ENCODE measurements around the gene FBXO41. TPM values are rescaled to one million over a fixed set of nuclear protein-coding genes. Genes with fewer than 3 reads are reported as not detected.

The FBXO41 gene
- total RNA-seq, 1 donor from 2014 or later: 10.1 TPM

- TF ChIP-seq EZH2 (IDR thresholded peaks at IDR 0.05; ENCODE audit: insufficient read depth, low read length) (no peak), CTCF (IDR thresholded peaks at IDR 0.05; ENCODE audit: insufficient read depth, low read depth, low read length) (no peak)
- H3K27me3 Mint-ChIP-seq (ENCODE audit: low read depth, unreplicated experiment): peaks cover 51% of the 10 kb centered on the region
- no peak overlapping the region for H3K27ac Mint-ChIP-seq (ENCODE audit: unreplicated experiment)
- no peak overlapping the region for H3K4me2 ChIP-seq (ENCODE audit: low read length)
- H4K20me1 ChIP-seq (ENCODE audit: insufficient read depth, low read length): no peaks in the 10 kb centered on the region
- no peak overlapping the region for H3K4me3 Mint-ChIP-seq (ENCODE audit: unreplicated experiment)
- H3K9me3 ChIP-seq (ENCODE audit: insufficient read depth, low read depth, low read length): no peaks in the 10 kb centered on the region
- no peak for DNase-seq (ENCODE audit: low read depth)
- no peaks in the 10 kb centered on the region for H3K4me1 Mint-ChIP-seq (ENCODE audit: low read depth, unreplicated experiment)
- no peaks in the 10 kb centered on the region for H3K4me1 ChIP-seq (ENCODE audit: insufficient read depth, low read length)
- no peak overlapping the region for H3K4me3 ChIP-seq (ENCODE audit: insufficient read depth, low read depth, low read length)
- H3K27ac ChIP-seq (ENCODE audit: low read depth, low read length): no peak overlapping the region
- no peak overlapping the region for H2AFZ ChIP-seq (ENCODE audit: low read depth, low read length)
- H3K36me3 Mint-ChIP-seq (ENCODE audit: low read depth, unreplicated experiment): no peaks in the 10 kb centered on the region
- H3K79me2 ChIP-seq (ENCODE audit: insufficient read depth, low read length): no peaks in the 10 kb centered on the region
- H3K9ac ChIP-seq (ENCODE audit: low read length): no peak overlapping the region
- H3K36me3 ChIP-seq (ENCODE audit: insufficient read depth, low read length): no peaks in the 10 kb centered on the region
- no peak for FAIRE-seq
- H3K27me3 ChIP-seq (ENCODE audit: insufficient read depth, low read length): peaks cover 31% of the 10 kb centered on the region
- H3K9me3 Mint-ChIP-seq (ENCODE audit: unreplicated experiment): peaks cover 4% of the 10 kb centered on the region
These were observed 39.9 kb upstream of the FBXO41 start for GRCh38 chr2:73324126-73324725.

DNA sequence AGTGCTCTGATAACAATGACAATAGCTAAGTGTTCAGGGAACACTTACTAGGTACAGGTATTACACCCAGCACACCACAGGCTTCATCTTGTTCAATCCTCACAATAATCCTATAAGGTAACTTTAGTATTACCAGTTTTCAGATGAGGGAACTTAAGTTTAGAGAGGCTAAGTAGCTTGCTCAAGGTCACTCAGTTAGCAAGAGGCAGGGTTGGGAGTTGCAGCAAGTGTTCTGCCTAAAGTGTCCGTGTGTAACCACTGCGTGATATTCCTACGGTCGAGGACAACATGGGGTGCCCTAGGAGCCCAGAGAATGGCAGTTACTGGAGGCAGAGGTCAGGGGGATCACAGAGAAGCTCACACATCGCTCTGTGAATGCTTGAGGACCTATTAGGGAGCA is 39.3 kb upstream of the FBXO41 start:
- no peaks in the 10 kb centered on the region for H4K20me1 ChIP-seq (ENCODE audit: insufficient read depth, low read length)
- Mint-ChIP-seq H3K9me3 (ENCODE audit: unreplicated experiment) (peaks cover 2% of the 10 kb centered on the region), H3K27ac (ENCODE audit: unreplicated experiment) (no peak overlapping the region), H3K36me3 (ENCODE audit: low read depth, unreplicated experiment) (no peaks in the 10 kb centered on the region), H3K4me1 (ENCODE audit: low read depth, unreplicated experiment) (no peaks in the 10 kb centered on the region), H3K4me3 (ENCODE audit: unreplicated experiment) (no peak overlapping the region), H3K27me3 (ENCODE audit: low read depth, unreplicated experiment) (peaks cover 53% of the 10 kb centered on the region)
- no peak for FAIRE-seq
- H3K27me3 ChIP-seq (ENCODE audit: insufficient read depth, low read length): peaks cover 31% of the 10 kb centered on the region
- H3K9ac ChIP-seq (ENCODE audit: low read length): no peak overlapping the region
- H3K9me3 ChIP-seq (ENCODE audit: insufficient read depth, low read depth, low read length): no peaks in the 10 kb centered on the region
- H3K79me2 ChIP-seq (ENCODE audit: insufficient read depth, low read length): no peaks in the 10 kb centered on the region
- H3K36me3 ChIP-seq (ENCODE audit: insufficient read depth, low read length): no peaks in the 10 kb centered on the region
- H3K27ac ChIP-seq (ENCODE audit: low read depth, low read length): no peak overlapping the region
- no peak for TF ChIP-seq CTCF (IDR thresholded peaks at IDR 0.05; ENCODE audit: insufficient read depth, low read depth, low read length)
- no peak for TF ChIP-seq EZH2 (IDR thresholded peaks at IDR 0.05; ENCODE audit: insufficient read depth, low read length)
- no peaks in the 10 kb centered on the region for H3K4me1 ChIP-seq (ENCODE audit: insufficient read depth, low read length)
- no peak overlapping the region for H3K4me2 ChIP-seq (ENCODE audit: low read length)
- no peak for DNase-seq (ENCODE audit: low read depth)
- H2AFZ ChIP-seq (ENCODE audit: low read depth, low read length): no peak overlapping the region
- no peak overlapping the region for H3K4me3 ChIP-seq (ENCODE audit: insufficient read depth, low read depth, low read length)

GRCh38 chr2:73314441-73314840 is 30.2 kb upstream of the FBXO41 start:
- no peak overlapping the region for H3K9ac ChIP-seq (ENCODE audit: low read length)
- no peak overlapping the region for H2AFZ ChIP-seq (ENCODE audit: low read depth, low read length)
- H3K4me2 ChIP-seq (ENCODE audit: low read length): no peak overlapping the region
- H4K20me1 ChIP-seq (ENCODE audit: insufficient read depth, low read length): no peaks in the 10 kb centered on the region
- H3K79me2 ChIP-seq (ENCODE audit: insufficient read depth, low read length): no peaks in the 10 kb centered on the region
- no peak overlapping the region for H3K4me3 ChIP-seq (ENCODE audit: insufficient read depth, low read depth, low read length)
- Mint-ChIP-seq H3K36me3 (ENCODE audit: low read depth, unreplicated experiment) (no peaks in the 10 kb centered on the region), H3K27me3 (ENCODE audit: low read depth, unreplicated experiment) (peaks cover 43% of the 10 kb centered on the region), H3K9me3 (ENCODE audit: unreplicated experiment) (peaks cover 7% of the 10 kb centered on the region), H3K4me3 (ENCODE audit: unreplicated experiment) (no peak overlapping the region), H3K27ac (ENCODE audit: unreplicated experiment) (no peak overlapping the region), H3K4me1 (ENCODE audit: low read depth, unreplicated experiment) (peaks cover 3% of the 10 kb centered on the region)
- H3K36me3 ChIP-seq (ENCODE audit: insufficient read depth, low read length): no peaks in the 10 kb centered on the region
- H3K9me3 ChIP-seq (ENCODE audit: insufficient read depth, low read depth, low read length): no peaks in the 10 kb centered on the region
- FAIRE-seq (no peak), DNase-seq (ENCODE audit: low read depth) (no peak)
- peaks cover 19% of the 10 kb centered on the region for H3K27me3 ChIP-seq (ENCODE audit: insufficient read depth, low read length)
- no peak for TF ChIP-seq CTCF (IDR thresholded peaks at IDR 0.05; ENCODE audit: insufficient read depth, low read depth, low read length)
- no peak for TF ChIP-seq EZH2 (IDR thresholded peaks at IDR 0.05; ENCODE audit: insufficient read depth, low read length)
- H3K4me1 ChIP-seq (ENCODE audit: insufficient read depth, low read length): no peaks in the 10 kb centered on the region
- no peak overlapping the region for H3K27ac ChIP-seq (ENCODE audit: low read depth, low read length)

All from astrocyte (in vitro differentiated cells and primary cell).